HepG2 (cell line): ENCODE data around the gene CCDC120.

ENCODE experiments used
- FOXA3 ChIP-seq: IDR thresholded peaks from 2 replicates; pipeline ENCODE4 v1.6.1; 2016; ENCODE audit warnings: missing genetic modification reagents, missing compliant biosample characterization
- RAD21 ChIP-seq: fragments of 450-650 bp; formaldehyde crosslinking; IDR thresholded peaks from 2 replicates; pipeline ENCODE4 v1.5.0; 2020; ENCODE audit warnings: mild to moderate bottlenecking

DNA sequence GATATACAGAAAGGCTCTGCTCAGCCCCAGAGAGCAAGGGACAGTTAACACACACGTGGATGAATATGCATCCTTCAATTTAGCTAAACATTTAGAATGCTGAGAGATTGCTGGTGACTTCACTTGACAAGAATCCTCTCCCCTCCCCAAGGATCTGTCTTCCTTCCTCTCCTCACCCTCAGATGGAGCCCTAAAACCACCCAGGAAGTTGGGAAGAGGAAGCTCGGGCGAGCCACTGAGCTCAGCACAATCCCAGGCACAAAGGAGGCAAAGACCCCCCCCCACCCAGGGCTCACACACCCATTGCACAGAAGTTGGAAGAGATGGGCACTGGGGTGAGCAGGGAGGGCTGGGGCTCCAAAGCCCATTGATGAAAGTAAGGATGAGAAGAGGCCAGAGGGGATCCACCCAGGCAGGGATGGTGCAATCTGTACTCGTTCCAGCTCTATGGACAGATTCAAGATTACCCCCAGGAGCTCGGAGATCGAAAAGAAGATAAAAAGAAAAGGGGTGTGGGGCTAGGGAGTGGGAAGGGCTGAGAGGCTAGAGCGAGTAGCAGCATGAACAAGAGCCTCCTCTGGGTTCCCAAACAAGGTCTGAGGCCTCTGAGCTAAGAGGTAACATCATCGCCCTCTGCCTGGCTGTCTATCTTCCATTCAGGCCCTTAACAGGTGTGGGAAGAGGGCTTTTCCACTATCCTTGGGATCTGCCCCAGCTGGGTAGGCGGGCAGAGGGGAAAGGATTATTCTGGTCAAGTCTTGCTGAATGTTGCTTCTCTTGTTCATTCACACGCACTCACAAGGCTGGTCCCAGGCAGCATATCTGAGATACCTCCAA lies 16.8 kb upstream of the CCDC120 start:
- no peak for TF ChIP-seq RAD21 (CRISPR knock-in tag)
- no peak for TF ChIP-seq FOXA3 (CRISPR knock-in tag)
